Activated CD4-positive, alpha-beta T cell treated with anti-CD3 and anti-CD28 coated beads, Interleukin-2, amount 50 U/mL, for 24 hours (primary cell): ENCODE measurements around the gene HIBCH.
"Not testable (repeated sequence)": the region's sequence is repeated elsewhere in the genome, so short reads cannot be mapped to it uniquely, and the experiment has no call there.

Experiments
- DNase-seq, 2 donors: peaks; one replicate each; pipeline ENCODE4 v3.0.0-alpha.2; 2020; ENCODE audit warnings: low read depth in 1 of 2, low spot score in 1 of 2

The HIBCH gene

GRCh38 chr2:190319555-190320498 lies at the start of gene HIBCH:
Gene HIBCH, minus strand, starts transcription at chr2:190319826. Its CDS starts 76 bp downstream, at chr2:190319750.
- peak; percentile 67 to 89 for DNase-seq

- DNase-seq, result no peak
Observed at GRCh38 chr2:190367091-190367490, 47.5 kb upstream of the HIBCH start.

- DNase-seq, result no peak
Observed at GRCh38 chr2:190366248-190366753, 46.7 kb upstream of the HIBCH start.

GRCh38 chr2:190365499-190366204 lies 46.0 kb upstream of the HIBCH start:
- no peak for DNase-seq

GRCh38 chr2:190362894-190363293 lies 43.3 kb upstream of the HIBCH start:
- DNase-seq, result no peak

GRCh38 chr2:190361572-190361971 lies 41.9 kb upstream of the HIBCH start:
- no peak for DNase-seq

- no peak for DNase-seq
Observed at GRCh38 chr2:190360965-190361364, 41.3 kb upstream of the HIBCH start.

- no peak for DNase-seq
Observed at GRCh38 chr2:190360561-190360960, 40.9 kb upstream of the HIBCH start.

GRCh38 chr2:190358655-190359448 lies 39.2 kb upstream of the HIBCH start:
- DNase-seq, result not testable (repeated sequence)

- no peak for DNase-seq
Observed at GRCh38 chr2:190357600-190357999, 38.0 kb upstream of the HIBCH start.

- no peak for DNase-seq
Observed at GRCh38 chr2:190355968-190356644, 36.5 kb upstream of the HIBCH start.

- DNase-seq, result no peak
Observed at GRCh38 chr2:190354003-190354690, 34.5 kb upstream of the HIBCH start.

- no peak for DNase-seq
Observed at GRCh38 chr2:190353537-190353899, 33.9 kb upstream of the HIBCH start.

GRCh38 chr2:190352668-190353536 lies 33.3 kb upstream of the HIBCH start:
- DNase-seq, result no peak

- DNase-seq, result no peak
Observed at GRCh38 chr2:190351955-190352354, 32.3 kb upstream of the HIBCH start.

GRCh38 chr2:190350371-190350770 lies 30.7 kb upstream of the HIBCH start:
- DNase-seq, result no peak

GRCh38 chr2:190344276-190344827 lies 24.7 kb upstream of the HIBCH start:
- DNase-seq, result no peak

- DNase-seq, result peak in 1 of 2 donors; percentile 27
Observed at GRCh38 chr2:190343536-190344275, 24.1 kb upstream of the HIBCH start, which contains the start of gene INPP1. Gene INPP1, plus strand, starts transcription at chr2:190343589. Its CDS starts 16,514 bp downstream, at chr2:190360103.
